NCI-H446 (cell line): ENCODE measurements around the gene ANKRD55.
"Not testable (repeated sequence)": the region's sequence is repeated elsewhere in the genome, so short reads cannot be mapped to it uniquely, and the experiment has no call there.

ENCODE experiments used
- DNase-seq, 2 experiments: peaks; one replicate each; lab custom pipeline; 2025; lab: John Stamatoyannopoulos, UW

ANKRD55 gene

GRCh38 chr5:56144211-56144610 lies 88.9 kb downstream of the ANKRD55 start:
- no peak for DNase-seq

DNA sequence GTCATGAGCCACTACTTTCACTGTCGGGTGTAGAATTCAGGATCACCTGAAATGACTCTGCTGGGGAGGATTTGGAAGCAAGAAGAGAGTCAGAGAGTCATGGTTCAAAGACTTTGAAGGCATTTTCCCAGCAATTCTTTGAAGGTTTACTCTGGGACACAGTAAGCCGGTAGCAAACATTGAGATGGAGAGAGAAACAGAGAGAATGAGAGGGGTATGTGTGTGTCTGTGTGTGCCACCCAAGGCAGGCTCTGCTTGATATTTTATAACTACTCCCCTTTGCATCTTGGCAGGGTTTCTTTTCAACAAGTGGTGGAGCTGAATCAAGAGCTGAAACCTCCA lies 89.8 kb downstream of the ANKRD55 start:
- no peak for DNase-seq

GRCh38 chr5:56142614-56143372 lies 90.3 kb downstream of the ANKRD55 start:
- no peak for DNase-seq

DNA sequence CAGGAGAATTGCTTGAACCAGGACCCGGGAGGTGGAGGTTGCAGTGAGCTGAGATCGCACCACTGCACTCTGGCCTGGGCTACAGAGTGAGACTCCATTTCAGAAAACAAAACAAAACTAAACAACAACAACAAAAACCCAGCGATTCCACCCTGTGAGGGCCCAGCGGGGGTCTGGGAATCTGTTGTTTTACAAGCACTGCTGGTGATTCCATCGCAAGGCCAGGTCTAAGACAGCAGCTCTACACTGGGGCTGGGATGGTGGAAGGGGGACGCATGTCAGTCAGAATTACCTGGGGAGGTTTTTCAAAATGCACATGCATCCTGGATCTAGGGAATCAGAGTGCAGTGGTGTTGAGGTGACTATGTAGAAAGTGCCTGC lies 90.9 kb downstream of the ANKRD55 start:
- no peak for DNase-seq

DNA sequence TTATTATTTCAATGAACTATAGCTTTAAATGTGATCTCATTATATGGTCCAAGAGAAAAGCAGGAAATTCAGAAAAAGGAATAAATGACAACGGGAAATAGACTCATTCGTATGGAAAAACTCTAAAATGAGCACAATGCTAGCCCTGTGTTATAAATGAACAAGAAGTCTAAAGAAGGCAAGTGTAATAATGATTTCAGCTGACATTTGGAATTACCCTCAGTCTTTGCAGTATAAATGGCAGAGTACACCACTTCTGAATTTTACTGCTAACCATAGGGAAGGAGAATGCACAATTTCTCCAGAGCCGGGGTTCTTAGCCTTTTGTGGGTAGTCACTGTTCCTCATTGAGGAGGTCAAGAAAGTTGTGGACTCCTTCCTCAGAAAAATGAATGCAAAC lies 93.1 kb downstream of the ANKRD55 start:
- no peak for DNase-seq

DNA sequence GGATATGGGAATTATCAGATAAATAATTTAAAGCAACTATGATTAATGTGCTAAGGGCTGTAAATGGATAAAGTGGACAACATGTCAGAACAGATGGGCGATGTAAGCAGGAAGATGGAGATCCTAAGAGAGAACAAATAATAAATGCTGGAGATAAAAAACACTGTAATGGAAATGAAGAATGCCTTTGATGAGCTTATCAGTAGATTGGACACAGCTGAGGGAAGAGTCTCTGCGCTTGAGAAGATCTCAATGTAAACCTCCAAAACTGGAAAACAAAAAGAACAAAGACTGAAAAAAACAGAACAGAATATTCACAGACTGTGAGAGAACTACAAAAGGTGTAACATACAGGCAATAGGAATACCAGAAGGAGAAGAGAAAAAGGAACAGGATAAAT lies 102.5 kb downstream of the ANKRD55 start:
- no peak for DNase-seq

DNA sequence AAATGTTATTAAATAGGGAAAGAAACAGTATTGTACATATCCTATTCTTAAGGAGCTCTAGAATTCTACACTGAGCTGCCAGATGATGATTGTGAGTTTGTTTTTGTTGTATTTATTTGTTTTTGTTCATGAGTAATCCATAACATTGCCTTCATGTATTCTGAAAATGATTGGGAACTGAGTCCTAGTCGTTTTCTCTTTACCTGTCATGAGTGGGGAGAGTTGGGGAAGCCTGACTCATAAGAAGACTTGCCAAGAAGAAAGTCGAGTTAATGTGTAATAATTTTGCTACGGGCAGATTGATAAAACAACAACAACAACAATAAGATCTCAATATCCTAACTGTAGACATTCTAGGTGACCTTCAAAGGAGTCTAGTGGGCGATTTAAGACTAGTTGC lies 103.8 kb downstream of the ANKRD55 start:
- no peak for DNase-seq

DNA sequence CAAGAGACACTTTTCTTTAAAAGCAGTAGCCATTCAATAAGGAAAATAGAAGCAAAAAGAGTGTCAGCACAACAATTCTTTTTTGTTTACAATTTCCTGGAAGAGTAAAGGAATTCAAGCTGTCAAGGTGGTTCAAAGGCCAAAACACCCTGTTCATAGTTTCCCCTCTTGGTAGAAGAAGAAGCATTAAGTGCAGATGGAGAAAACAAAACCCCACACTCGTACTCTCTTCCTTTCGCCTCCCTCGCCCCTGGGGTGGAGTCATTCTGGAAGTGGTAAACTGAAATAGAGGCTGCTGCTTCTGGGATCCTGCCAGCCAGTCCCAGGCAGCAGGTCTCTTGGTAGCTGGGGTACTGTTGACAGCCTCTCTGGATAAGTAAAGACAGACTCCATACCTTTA lies 105.0 kb downstream of the ANKRD55 start:
- no peak for DNase-seq

GRCh38 chr5:56126487-56127179 lies 106.5 kb downstream of the ANKRD55 start:
- no peak for DNase-seq

DNA sequence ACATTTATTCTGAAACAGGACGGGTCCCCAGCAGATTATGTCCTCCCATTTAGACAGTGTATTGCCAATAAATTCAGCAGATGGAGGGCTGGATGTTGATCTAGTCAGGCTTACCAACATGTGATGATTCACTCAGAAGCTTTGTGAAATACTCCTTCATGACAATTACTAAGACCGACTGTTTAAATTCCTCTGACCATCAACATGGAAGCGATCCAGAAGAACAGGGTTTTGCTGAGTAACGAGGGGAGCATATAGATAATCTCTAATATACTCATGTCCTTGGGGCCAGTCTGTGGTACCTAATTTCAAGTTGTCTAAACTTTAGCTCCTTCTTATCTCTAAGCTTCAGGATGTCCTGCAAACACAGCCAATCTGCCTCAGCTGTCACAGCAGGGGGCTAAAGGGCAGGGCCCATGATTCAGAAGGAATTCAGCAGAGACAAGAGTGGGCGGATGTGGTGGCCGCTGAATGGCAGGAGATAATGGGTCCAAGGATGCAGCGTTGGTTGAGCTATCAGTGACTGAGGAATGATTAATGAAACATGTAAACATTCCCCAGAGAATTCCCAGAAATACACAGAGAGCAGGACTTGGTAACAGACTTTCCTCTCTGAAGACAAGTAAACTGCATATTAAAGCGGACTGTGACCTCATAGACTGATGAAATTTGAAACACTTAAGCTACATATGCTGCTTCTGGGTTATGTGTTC lies 109.4 kb downstream of the ANKRD55 start:
- DNase-seq, result no peak

GRCh38 chr5:56122360-56122985 lies 110.7 kb downstream of the ANKRD55 start:
- DNase-seq, result not testable (repeated sequence)

DNA sequence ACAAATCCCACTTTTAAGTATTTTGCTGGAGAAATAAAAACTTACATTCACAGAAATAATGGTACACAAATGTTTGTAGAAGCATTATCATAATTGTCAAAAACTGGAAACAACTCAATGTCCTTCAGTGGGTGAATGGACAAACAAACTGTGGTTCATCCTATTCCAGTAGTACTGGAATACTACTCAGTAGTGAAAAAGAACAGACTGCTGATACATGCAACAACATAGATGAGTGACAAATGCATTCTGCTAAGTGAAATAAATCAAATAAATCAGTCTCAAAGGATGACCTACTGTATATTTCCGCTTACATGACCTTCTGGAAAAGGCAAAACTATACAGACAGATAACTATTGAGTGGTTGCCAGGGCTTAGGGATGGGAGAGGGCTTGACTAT lies 114.1 kb downstream of the ANKRD55 start:
- DNase-seq, result no peak

- DNase-seq, result no peak
Observed at GRCh38 chr5:56116599-56117141, 116.5 kb downstream of the ANKRD55 start.

GRCh38 chr5:56115589-56115988 lies 117.5 kb downstream of the ANKRD55 start:
- no peak for DNase-seq

- no peak for DNase-seq
Observed at GRCh38 chr5:56112526-56113121, 120.5 kb downstream of the ANKRD55 start.

DNA sequence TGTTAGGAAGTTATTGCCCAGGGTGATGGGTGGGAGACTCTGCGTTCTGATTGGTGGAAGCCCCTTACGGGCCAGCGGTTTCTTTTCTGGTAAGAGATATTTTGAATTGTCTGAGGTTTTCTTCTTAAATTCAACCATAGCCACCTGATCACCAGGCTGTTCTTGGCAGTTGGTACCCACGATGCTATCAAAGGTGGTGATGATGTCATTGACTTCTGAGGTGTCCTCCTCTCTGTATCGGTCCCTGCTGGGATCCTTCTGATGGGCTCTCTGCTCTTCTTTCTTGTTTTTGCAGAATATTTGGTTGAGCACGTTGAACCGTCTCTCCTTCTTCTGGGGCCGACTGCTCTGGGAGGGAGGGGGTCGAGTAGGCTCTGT lies 121.7 kb downstream of the ANKRD55 start:
- DNase-seq, result no peak

- no peak for DNase-seq
Observed at GRCh38 chr5:56110646-56111403, 122.3 kb downstream of the ANKRD55 start.

GRCh38 chr5:56108246-56108645 lies 124.9 kb downstream of the ANKRD55 start:
- no peak for DNase-seq

DNA sequence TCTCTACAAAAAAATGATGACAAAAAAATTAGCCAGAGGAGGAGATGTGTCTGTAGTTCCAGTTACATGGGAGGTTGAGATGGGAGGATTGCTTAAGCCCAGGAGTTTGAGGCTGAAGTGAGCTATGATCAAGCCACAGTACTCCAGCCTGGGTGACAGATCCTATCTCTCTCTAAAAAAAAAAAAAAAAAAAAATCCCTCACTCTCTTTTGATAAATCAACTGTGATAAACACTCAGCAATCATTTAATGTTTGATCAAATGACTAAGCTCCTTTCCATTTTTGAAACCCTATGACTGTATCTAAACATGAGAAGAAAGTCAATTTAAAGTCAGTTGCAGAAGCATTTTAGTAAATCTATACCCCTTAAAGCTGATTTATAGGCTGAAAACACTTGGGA lies 126.3 kb downstream of the ANKRD55 start:
- no peak for DNase-seq

GRCh38 chr5:56105511-56106291 lies 127.4 kb downstream of the ANKRD55 start:
- no peak for DNase-seq

DNA sequence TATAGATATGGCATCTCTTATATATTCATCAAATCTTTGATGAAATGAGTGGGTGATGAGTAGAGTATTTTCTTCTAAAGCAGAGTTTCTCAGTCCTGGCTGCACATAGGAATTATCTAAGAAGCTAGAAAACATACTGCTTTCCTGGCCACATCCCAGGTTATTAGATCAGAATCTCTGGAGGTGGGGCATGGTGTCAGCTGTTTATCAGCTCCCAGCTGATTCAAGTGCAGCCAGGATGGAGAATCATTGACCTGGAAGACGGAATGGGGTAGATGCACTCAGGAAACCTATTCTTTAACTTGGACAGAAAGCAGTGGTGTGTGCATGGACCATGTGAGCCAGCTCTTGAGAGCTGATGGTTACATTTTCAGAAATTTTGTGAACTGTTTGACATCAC lies 130.2 kb downstream of the ANKRD55 start:
- DNase-seq, result no peak
